Hepatocyte (in vitro differentiated cells): Measurements from ENCODE around the gene EPHA2. TPM values are rescaled to one million over a fixed set of nuclear protein-coding genes. Genes with fewer than 3 reads are reported as not detected.
"Not testable (repeated sequence)": the region's sequence is repeated elsewhere in the genome, so short reads cannot be mapped to it uniquely, and the experiment has no call there.

Experiments used
- DNase-seq: peaks from one replicate; pipeline ENCODE4 v3.0.0-alpha.2; 2016; ENCODE audit warnings: low spot score
- H2AFZ ChIP-seq: fragments of 200-600 bp; sonication (generic); 2 replicates; pipeline ENCODE4 v1.6.0; 2016; ENCODE audit warnings: antibody characterized with exemption, mild to moderate bottlenecking
- H3K27ac ChIP-seq: fragments of 200-600 bp; sonication (generic); 2 replicates; pipeline ENCODE4 v1.5.1; 2016; ENCODE audit warnings: mild to moderate bottlenecking
- H3K27me3 ChIP-seq: fragments of 200-600 bp; sonication (generic); 2 replicates; pipeline ENCODE4 v1.6.1; 2016
- H3K36me3 ChIP-seq: fragments of 200-600 bp; sonication (generic); replicated peaks from 2 replicates; pipeline ENCODE4 v1.5.1; 2016; ENCODE audit warnings: low read depth; ENCODE audit not compliant: insufficient read depth
- H3K4me1 ChIP-seq: fragments of 200-600 bp; sonication (generic); 2 replicates; pipeline ENCODE4 v1.5.1; 2016; ENCODE audit warnings: mild to moderate bottlenecking, moderate library complexity; ENCODE audit not compliant: insufficient read depth
- H3K4me2 ChIP-seq: fragments of 200-600 bp; sonication (generic); 2 replicates; pipeline ENCODE4 v1.6.0; 2016
- H3K4me3 ChIP-seq: fragments of 200-600 bp; sonication (generic); 2 replicates; pipeline ENCODE4 v1.5.1; 2016; ENCODE audit warnings: mild to moderate bottlenecking
- H3K79me2 ChIP-seq: fragments of 200-600 bp; sonication (generic); 2 replicates; pipeline ENCODE4 v1.6.0; 2017; ENCODE audit warnings: mild to moderate bottlenecking
- H3K9me2 ChIP-seq: fragments of 200-600 bp; sonication (generic); replicated peaks from 2 replicates; pipeline ENCODE4 v1.6.0; 2017; ENCODE audit warnings: mild to moderate bottlenecking; ENCODE audit not compliant: insufficient read depth
- H3K9me3 ChIP-seq: fragments of 200-600 bp; sonication (generic); 2 replicates; pipeline ENCODE4 v1.5.1; 2016; ENCODE audit warnings: low read depth, mild to moderate bottlenecking
- H4K20me1 ChIP-seq: fragments of 200-600 bp; sonication (generic); 2 replicates; pipeline ENCODE4 v1.6.0; 2016; ENCODE audit warnings: mild to moderate bottlenecking; ENCODE audit not compliant: insufficient read depth, poor library complexity, severe bottlenecking
- CTCF ChIP-seq: fragments of 200-600 bp; sonication (generic); IDR thresholded peaks from 2 replicates; pipeline ENCODE4 v1.5.1; 2016; ENCODE audit warnings: antibody characterized with exemption, mild to moderate bottlenecking; ENCODE audit not compliant: poor library complexity
- EZH2 ChIP-seq: fragments of 200-600 bp; sonication (generic); IDR thresholded peaks from 2 replicates; pipeline ENCODE4 v1.6.1; 2016; ENCODE audit warnings: antibody characterized with exemption, mild to moderate bottlenecking, borderline replicate concordance
- EZH2phosphoT487 ChIP-seq: fragments of 200-600 bp; sonication (generic); IDR thresholded peaks from one replicate; pipeline ENCODE4 v1.6.1; 2018; ENCODE audit warnings: antibody characterized with exemption, mild to moderate bottlenecking, low read depth, moderate library complexity; ENCODE audit not compliant: unreplicated experiment, severe bottlenecking
- WGBS: methylation state at CpG from one replicate; pipeline ENCODE4 v1.1.6; 2016; ENCODE audit warnings: low lambda C conversion rate; ENCODE audit errors: missing lambda C conversion rate; 5-methylcytosine and 5-hydroxymethylcytosine counted together
- polyA plus RNA-seq: library from polyadenylated mRNA; unstranded; fragments of >200 nt; fragmentation: Nextera tagmentation; extraction: Ambion mirVana; gene quantifications from 2 replicates; pipeline ENCODE4 v1.2.1, GENCODE V29; 2016
- total RNA-seq: library from RNA; depleted of rRNA; stranded (reverse); fragments of >200 nt; gene quantifications from 2 replicates; pipeline ENCODE4 v1.2.3, GENCODE V29; 2014

EPHA2 gene
- total and polyA plus RNA-seq, 2 experiments from 2014 or later: 20.4 to 27.3 TPM

GRCh38 chr1:16110884-16111283 lies 45.0 kb downstream of the EPHA2 start:
- DNase-seq: no peak
- no peaks in the 10 kb centered on the region for H4K20me1 ChIP-seq
- TF ChIP-seq EZH2phosphoT487 (no peak), CTCF (no peak), EZH2 (no peak)
- H3K4me2 ChIP-seq: no peak overlapping the region
- H3K9me2 ChIP-seq: no peaks in the 10 kb centered on the region
- no peaks in the 10 kb centered on the region for H3K79me2 ChIP-seq
- no peak overlapping the region for H2AFZ ChIP-seq
- H3K27me3 ChIP-seq: no peaks in the 10 kb centered on the region
- 93% methylated on average over 7 of the region's 7 CpGs for WGBS
- no peaks in the 10 kb centered on the region for H3K36me3 ChIP-seq
- no peak overlapping the region for H3K4me3 ChIP-seq
- peaks cover 30% of the 10 kb centered on the region for H3K4me1 ChIP-seq
- H3K9me3 ChIP-seq: no peaks in the 10 kb centered on the region
- H3K27ac ChIP-seq: no peak overlapping the region

- peaks cover 26% of the 10 kb centered on the region for H3K4me1 ChIP-seq
- H3K9me3 ChIP-seq: no peaks in the 10 kb centered on the region
- no peaks in the 10 kb centered on the region for H3K36me3 ChIP-seq
- H3K4me3 ChIP-seq: no peak overlapping the region
- no peak overlapping the region for H2AFZ ChIP-seq
- no peak for DNase-seq
- no peak for TF ChIP-seq EZH2phosphoT487
- TF ChIP-seq EZH2: no peak
- TF ChIP-seq CTCF: no peak
- no peaks in the 10 kb centered on the region for H3K9me2 ChIP-seq
- H3K4me2 ChIP-seq: no peak overlapping the region
- no peaks in the 10 kb centered on the region for H3K27me3 ChIP-seq
- no peaks in the 10 kb centered on the region for H3K79me2 ChIP-seq
- no peaks in the 10 kb centered on the region for H4K20me1 ChIP-seq
- 89% methylated on average over 6 of the region's 6 CpGs for WGBS
- no peak overlapping the region for H3K27ac ChIP-seq
Observed at GRCh38 chr1:16110456-16110855, 45.4 kb downstream of the EPHA2 start.

- DNase-seq: no peak
- no peak for TF ChIP-seq EZH2
- no peak for TF ChIP-seq EZH2phosphoT487
- no peak for TF ChIP-seq CTCF
- Histone ChIP-seq H3K4me3 (no peak overlapping the region), H2AFZ (no peak overlapping the region), H3K4me1 (peaks cover 26% of the 10 kb centered on the region), H3K9me2 (no peaks in the 10 kb centered on the region), H4K20me1 (no peaks in the 10 kb centered on the region), H3K27me3 (no peaks in the 10 kb centered on the region), H3K36me3 (no peaks in the 10 kb centered on the region), H3K27ac (no peak overlapping the region), H3K9me3 (no peaks in the 10 kb centered on the region), H3K79me2 (no peaks in the 10 kb centered on the region), H3K4me2 (no peak overlapping the region)
- WGBS: 85% methylated on average over 1 of the region's 1 CpG
Observed at GRCh38 chr1:16109571-16109970, 46.3 kb downstream of the EPHA2 start.

- H3K27ac ChIP-seq, H2AFZ ChIP-seq, H4K20me1 ChIP-seq, H3K9me3 ChIP-seq, H3K4me3 ChIP-seq, H3K36me3 ChIP-seq, H3K4me2 ChIP-seq, H3K9me2 ChIP-seq, H3K79me2 ChIP-seq, H3K27me3 ChIP-seq, DNase-seq: not testable (repeated sequence)
- peaks cover 11% of the 10 kb centered on the region for H3K4me1 ChIP-seq
- 75% methylated on average over 5 of the region's 5 CpGs for WGBS
Observed at GRCh38 chr1:16107039-16107438, 48.8 kb downstream of the EPHA2 start.
